Spleen (tissue), 11 donors: ENCODE measurements around the gene SPON1. TPM values are rescaled to one million over a fixed set of nuclear protein-coding genes. Genes with fewer than 3 reads are reported as not detected.

Experiments
- DNase-seq: peaks from one replicate; pipeline ENCODE4 v3.0.0-alpha.2; 2020
- H3K27ac ChIP-seq, 8 donors: fragments of 200-600 bp; sonication (generic) in 7 of 8; 1 replicate in 4 of 8; 2 replicates in 4 of 8; pipeline versions ENCODE4 v1.5.0 to v1.8.0; 2016 to 2021; ENCODE audit warnings: inconsistent platforms in 4 of 8, mild to moderate bottlenecking in 4 of 8, moderate library complexity in 1 of 8
- H3K27me3 ChIP-seq, 7 donors: fragments of 200-600 bp; sonication (generic) in 6 of 7; replicated peaks in 1 of 7; 1 replicate in 4 of 7; 2 replicates in 3 of 7; pipeline versions ENCODE4 v1.5.0 to v1.8.0; 2016 to 2021; ENCODE audit warnings: inconsistent platforms in 3 of 7, mild to moderate bottlenecking in 1 of 7
- H3K36me3 ChIP-seq, 6 donors: fragments of 200-600 bp; sonication (generic) in 5 of 6; 1 replicate in 4 of 6; 2 replicates in 2 of 6; pipeline versions ENCODE4 v1.5.0 to v1.8.0; 2016 to 2021; ENCODE audit warnings: inconsistent platforms in 2 of 6
- H3K4me1 ChIP-seq, 6 donors: fragments of 200-600 bp; sonication (generic) in 5 of 6; 1 replicate in 3 of 6; 2 replicates in 3 of 6; pipeline versions ENCODE4 v1.5.0 to v1.8.0; 2016 to 2021; ENCODE audit warnings: inconsistent platforms in 3 of 6
- H3K4me3 ChIP-seq, 8 donors: fragments of 200-600 bp; sonication (generic) in 7 of 8; 1 replicate in 4 of 8; 2 replicates in 4 of 8; pipeline versions ENCODE4 v1.5.0 to v1.8.0; 2016 to 2021; ENCODE audit warnings: inconsistent platforms in 4 of 8, mild to moderate bottlenecking in 4 of 8, moderate library complexity in 2 of 8
- H3K9me3 ChIP-seq, 8 donors: fragments of 200-600 bp; sonication (generic) in 7 of 8; 1 replicate in 4 of 8; 2 replicates in 4 of 8; pipeline versions ENCODE4 v1.5.0 to v1.8.0; 2016 to 2021; ENCODE audit warnings: inconsistent platforms in 4 of 8
- POLR2A ChIP-seq, 3 donors: fragments of 450-650 bp; IDR thresholded peaks; one replicate each; pipeline ENCODE4 v1.5.1; 2017; ENCODE audit warnings: antibody characterized with exemption in 3 of 3, mild to moderate bottlenecking in 1 of 3
- POLR2AphosphoS5 ChIP-seq, 3 donors: sonication (generic); formaldehyde crosslinking; IDR thresholded peaks; one replicate each; pipeline ENCODE4 v1.5.1; 2017; ENCODE audit warnings: antibody characterized with exemption in 3 of 3
- WGBS, 5 donors: extraction: QIAGEN DNeasy Blood & Tissue Kit in 3 of 5; methylation state at CpG; one replicate each; pipeline versions ENCODE4 v1.1.5 to v1.1.7; 2013 to 2018; 5-methylcytosine and 5-hydroxymethylcytosine counted together
- intact Hi-C: fragments of 100-400 bp; cut with DNase I; formaldehyde crosslinking; loops from one replicate; pipeline ENCODE4 v1.15.0; 2023; ENCODE audit warnings: low total_unique reads
- polyA plus RNA-seq, 3 donors: library from polyadenylated mRNA; stranded (reverse); fragments of 200-250 nt; gene quantifications; one replicate each; pipeline ENCODE4 v1.2.1, GENCODE V29; 2013
- total RNA-seq, 7 donors: library from RNA; depleted of rRNA in 3 of 7; stranded (reverse); fragments of >200 nt in 3 of 7; fragmentation: NEBNext Ultra II Directional in 4 of 7; extraction: Animal tissue kit (Norgen Biotek cat#: 25700) in 4 of 7; gene quantifications; one replicate each; pipeline versions ENCODE4 v1.1.0 to v1.2.1, GENCODE V29; 2016 to 2021
- TF ChIP-seq, protein P1 (sequence below), 11 experiments: fragments of 200-600 bp in 7 of 11; fragments of 450-650 bp in 4 of 11; sonication (generic) in 4 of 11; IDR thresholded peaks in 8 of 11; conservative IDR thresholded peaks in 3 of 11; 1 replicate in 7 of 11; 2 replicates in 4 of 11; pipeline versions ENCODE4 v1.4.0 to v1.8.0; 2016 to 2021; ENCODE audit warnings: antibody characterized with exemption in 11 of 11, inconsistent platforms in 4 of 11, mild to moderate bottlenecking in 1 of 11
- donor health status: healthy with polysubstance abuse.
- donor health status: DM: no; HTN: no; CAD: no; lungs with moderate emphysema.
- donor health status: DM: no; HTN: no; CAD: no.
- donor health status: Bipolar disorder and iron deficiency.
- donor health status: healthy.
- donor health status: DM: no; HTN: no; CAD: no.
- donor health status: DM: yes; HTN: yes; CAD: no.

Gene SPON1
- total and polyA plus RNA-seq, 10 donors = 0.72 to 99.2 (median 10.1) TPM

- WGBS, 5 donors = 64 to 77% (median 72%) methylated on average over 6 of the region's 6 CpGs
- DNase-seq = no peak
- H3K27me3 ChIP-seq = peaks cover 0 to 32% (median 0%) of the 10 kb centered on the region in 7 donors
- no peak for TF ChIP-seq POLR2AphosphoS5 (IDR thresholded peaks at IDR 0.05)
- TF ChIP-seq POLR2A (IDR thresholded peaks at IDR 0.05) = no peak
- TF ChIP-seq, protein P1, sequence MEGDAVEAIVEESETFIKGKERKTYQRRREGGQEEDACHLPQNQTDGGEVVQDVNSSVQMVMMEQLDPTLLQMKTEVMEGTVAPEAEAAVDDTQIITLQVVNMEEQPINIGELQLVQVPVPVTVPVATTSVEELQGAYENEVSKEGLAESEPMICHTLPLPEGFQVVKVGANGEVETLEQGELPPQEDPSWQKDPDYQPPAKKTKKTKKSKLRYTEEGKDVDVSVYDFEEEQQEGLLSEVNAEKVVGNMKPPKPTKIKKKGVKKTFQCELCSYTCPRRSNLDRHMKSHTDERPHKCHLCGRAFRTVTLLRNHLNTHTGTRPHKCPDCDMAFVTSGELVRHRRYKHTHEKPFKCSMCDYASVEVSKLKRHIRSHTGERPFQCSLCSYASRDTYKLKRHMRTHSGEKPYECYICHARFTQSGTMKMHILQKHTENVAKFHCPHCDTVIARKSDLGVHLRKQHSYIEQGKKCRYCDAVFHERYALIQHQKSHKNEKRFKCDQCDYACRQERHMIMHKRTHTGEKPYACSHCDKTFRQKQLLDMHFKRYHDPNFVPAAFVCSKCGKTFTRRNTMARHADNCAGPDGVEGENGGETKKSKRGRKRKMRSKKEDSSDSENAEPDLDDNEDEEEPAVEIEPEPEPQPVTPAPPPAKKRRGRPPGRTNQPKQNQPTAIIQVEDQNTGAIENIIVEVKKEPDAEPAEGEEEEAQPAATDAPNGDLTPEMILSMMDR (IDR thresholded peaks at IDR 0.05 in 8 of 11, conservative IDR thresholded peaks at IDR 0.05 in 3 of 11) = no peak
- H3K27ac ChIP-seq = no peak overlapping the region
- H3K4me1 ChIP-seq = no peaks in the 10 kb centered on the region
- no peaks in the 10 kb centered on the region for H3K36me3 ChIP-seq
- intact Hi-C loops = no loop called here
- peaks cover 0 to 13% (median 7%) of the 10 kb centered on the region in 8 donors for H3K9me3 ChIP-seq
- no peak overlapping the region for H3K4me3 ChIP-seq
These were observed 267.9 kb downstream of the SPON1 start for GRCh38 chr11:14230407-14230806.

GRCh38 chr11:14232652-14233051 lies 270.1 kb downstream of the SPON1 start:
- no peak overlapping the region for H3K27ac ChIP-seq
- H3K4me3 ChIP-seq = no peak overlapping the region
- H3K4me1 ChIP-seq = peaks cover 5 to 14% (median 11%) of the 10 kb centered on the region in 6 donors
- intact Hi-C loops = no loop called here
- no peak for DNase-seq
- no peaks in the 10 kb centered on the region for H3K36me3 ChIP-seq
- no peaks in the 10 kb centered on the region for H3K9me3 ChIP-seq
- TF ChIP-seq, protein P1 (IDR thresholded peaks at IDR 0.05 in 8 of 11, conservative IDR thresholded peaks at IDR 0.05 in 3 of 11) = no peak
- no peak for TF ChIP-seq POLR2AphosphoS5 (IDR thresholded peaks at IDR 0.05)
- TF ChIP-seq POLR2A (IDR thresholded peaks at IDR 0.05) = no peak
- peaks cover 0 to 32% (median 0%) of the 10 kb centered on the region in 7 donors for H3K27me3 ChIP-seq
- 67 to 78% (median 76%) methylated on average over 6 of the region's 6 CpGs for WGBS, 5 donors

DNA sequence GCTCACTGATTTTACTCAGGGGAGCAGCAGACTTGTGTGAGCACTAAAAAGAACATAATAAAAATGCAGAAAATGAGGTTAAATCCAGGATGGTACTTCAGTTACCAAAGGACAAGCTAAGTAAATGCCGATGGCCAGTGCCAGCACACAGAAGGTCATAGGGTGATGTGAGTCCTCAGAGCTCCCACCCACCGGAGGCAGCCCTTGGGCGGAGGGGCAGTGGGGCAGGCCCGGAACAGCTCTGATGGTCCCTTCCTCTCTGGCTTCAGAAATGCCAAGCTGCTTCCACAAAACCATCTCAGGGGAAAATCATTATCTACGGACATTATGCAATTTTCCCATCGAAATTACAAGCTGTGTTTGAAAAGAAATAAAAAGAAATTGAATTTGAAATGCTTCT lies 271.9 kb downstream of the SPON1 start:
- TF ChIP-seq, protein P1 (IDR thresholded peaks at IDR 0.05 in 8 of 11, conservative IDR thresholded peaks at IDR 0.05 in 3 of 11) = no peak
- TF ChIP-seq POLR2A (IDR thresholded peaks at IDR 0.05) (no peak), POLR2AphosphoS5 (IDR thresholded peaks at IDR 0.05) (no peak)
- Histone ChIP-seq H3K9me3 (no peaks in the 10 kb centered on the region), H3K4me3 (no peak overlapping the region), H3K27ac (no peak overlapping the region), H3K4me1 (peaks cover 7 to 22% (median 17%) of the 10 kb centered on the region in 6 donors), H3K36me3 (no peaks in the 10 kb centered on the region), H3K27me3 (peaks cover 0 to 32% (median 0%) of the 10 kb centered on the region in 7 donors)
- DNase-seq = no peak
- WGBS, 5 donors = 60 to 92% (median 67%) methylated on average over 6 of the region's 6 CpGs
- intact Hi-C loops = no loop called here

- intact Hi-C loops = no loop called here
- TF ChIP-seq, protein P1 (IDR thresholded peaks at IDR 0.05 in 8 of 11, conservative IDR thresholded peaks at IDR 0.05 in 3 of 11) = no peak
- TF ChIP-seq POLR2AphosphoS5 (IDR thresholded peaks at IDR 0.05) = no peak
- no peak for TF ChIP-seq POLR2A (IDR thresholded peaks at IDR 0.05)
- H3K36me3 ChIP-seq = no peaks in the 10 kb centered on the region
- H3K9me3 ChIP-seq = no peaks in the 10 kb centered on the region
- H3K27ac ChIP-seq = no peak overlapping the region
- no peak overlapping the region for H3K4me3 ChIP-seq
- DNase-seq = no peak
- 87 to 100% (median 93%) methylated on average over 1 of the region's 1 CpG for WGBS, 5 donors
- H3K27me3 ChIP-seq = peaks cover 0 to 25% (median 0%) of the 10 kb centered on the region in 7 donors
- peaks cover 7 to 22% (median 17%) of the 10 kb centered on the region in 6 donors for H3K4me1 ChIP-seq
These were observed 273.2 kb downstream of the SPON1 start for GRCh38 chr11:14235701-14236100.
